Limb (tissue), 2 donors: ENCODE measurements around the gene HS3ST3B1.

Experiments
- DNase-seq, 2 donors: peaks; one replicate each; pipeline ENCODE4 v3.0.0-alpha.2; 2016; ENCODE audit errors: extremely low spot score in 2 of 2

Gene HS3ST3B1

DNA sequence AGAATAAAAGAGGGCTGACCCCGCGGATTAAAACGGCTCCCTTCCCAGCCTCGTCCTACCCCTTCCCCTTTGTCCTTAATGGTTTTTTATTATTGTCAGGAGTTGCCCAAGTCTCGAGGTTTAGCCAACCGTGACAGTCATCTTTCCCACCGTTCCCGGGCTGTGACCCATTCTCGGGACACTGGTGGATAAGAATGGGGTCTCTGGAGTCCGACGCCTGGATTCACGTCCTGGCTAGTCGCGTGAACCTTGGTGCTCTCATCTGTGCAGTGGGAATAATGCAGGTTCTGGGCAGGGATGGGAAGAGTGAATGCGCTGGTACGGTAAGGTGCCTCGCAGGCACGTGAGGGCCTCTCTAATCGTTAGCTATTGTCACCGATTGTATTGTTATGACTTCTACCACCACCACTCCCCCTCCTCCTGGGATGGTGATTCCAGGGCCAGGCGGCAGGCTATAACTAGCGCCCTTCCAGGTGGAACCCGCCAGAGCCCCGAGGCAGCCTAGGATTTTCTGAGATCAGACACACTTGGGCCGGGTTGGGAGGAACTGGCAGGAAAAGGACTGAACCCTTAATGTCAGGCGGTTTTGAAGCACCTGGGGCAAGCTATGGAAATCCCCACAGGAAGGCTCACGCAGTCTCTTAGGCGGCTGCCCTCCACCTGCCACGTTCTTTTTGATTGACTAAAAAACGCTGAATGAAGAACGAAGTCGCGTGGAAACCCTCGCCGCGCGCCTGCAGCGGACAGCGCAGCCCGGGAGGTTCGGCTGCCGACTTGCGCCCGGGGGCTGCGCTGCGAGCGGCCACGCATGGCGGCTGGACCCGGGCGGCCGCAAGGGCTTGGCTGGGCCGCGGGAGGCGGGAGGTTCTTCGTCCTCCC lies 2.7 kb downstream of the HS3ST3B1 start:
- peak; percentile 0 to 56 for DNase-seq

GRCh38 chr17:14304222-14304772 lies 3.4 kb downstream of the HS3ST3B1 start:
- DNase-seq, result no peak

DNA sequence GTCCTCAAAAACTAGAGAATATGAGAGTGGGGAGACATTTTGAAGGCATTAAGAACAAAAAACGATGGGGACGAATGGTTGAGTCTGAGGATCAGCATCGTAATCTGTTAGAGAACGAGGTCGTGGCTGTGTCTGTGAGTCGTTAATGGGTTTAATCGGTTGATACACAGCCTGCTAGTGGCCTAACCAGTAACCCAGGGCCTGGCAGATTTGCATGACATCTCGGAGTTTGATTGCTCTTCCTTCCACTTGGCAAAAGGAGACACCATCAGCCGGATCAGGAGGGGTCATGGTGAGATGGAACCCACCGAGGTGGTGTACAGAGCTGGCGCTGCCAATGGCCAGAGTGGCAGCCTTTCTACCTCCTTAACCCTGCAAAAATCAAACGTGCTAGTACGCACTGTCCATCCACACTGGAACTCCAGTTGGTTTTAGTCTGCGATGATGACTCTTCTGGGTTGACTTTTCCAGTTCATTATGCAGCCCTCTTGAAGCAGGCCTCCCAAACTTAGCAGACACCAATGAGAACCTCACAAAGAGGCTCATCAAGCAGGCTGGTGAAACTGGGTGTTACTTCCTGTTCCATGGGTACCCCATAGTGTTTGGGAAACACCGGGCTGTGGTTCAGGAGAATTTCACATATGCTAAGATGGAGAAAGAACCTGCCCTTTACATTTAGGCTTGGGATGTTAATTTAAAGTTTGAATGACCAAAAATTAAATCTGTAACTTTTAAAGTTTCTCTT lies 4.1 kb downstream of the HS3ST3B1 start:
- no peak for DNase-seq

- DNase-seq, result no peak
Measured at GRCh38 chr17:14305785-14306496, 5.1 kb downstream of the HS3ST3B1 start.

DNA sequence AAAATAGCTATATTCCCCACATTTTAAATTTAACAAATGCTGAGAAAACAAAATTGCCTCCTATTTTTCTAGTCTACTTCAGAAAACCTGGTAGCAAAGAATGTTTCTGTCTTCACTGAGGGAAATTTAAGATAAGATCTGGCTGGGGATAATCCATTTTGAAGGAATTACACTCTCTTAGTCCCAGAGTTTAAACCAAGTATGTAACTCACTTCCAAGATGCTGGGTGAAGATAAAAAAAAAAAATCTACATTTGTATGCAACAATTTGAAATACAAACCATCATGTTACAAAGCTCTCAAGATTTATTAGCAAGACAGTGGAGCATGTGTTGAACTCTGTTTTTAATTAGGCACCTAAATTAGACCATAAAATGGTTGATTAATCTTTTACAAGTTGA lies 5.7 kb downstream of the HS3ST3B1 start:
- DNase-seq, result no peak

GRCh38 chr17:14307560-14308024 lies 6.7 kb downstream of the HS3ST3B1 start:
- DNase-seq, result no peak

DNA sequence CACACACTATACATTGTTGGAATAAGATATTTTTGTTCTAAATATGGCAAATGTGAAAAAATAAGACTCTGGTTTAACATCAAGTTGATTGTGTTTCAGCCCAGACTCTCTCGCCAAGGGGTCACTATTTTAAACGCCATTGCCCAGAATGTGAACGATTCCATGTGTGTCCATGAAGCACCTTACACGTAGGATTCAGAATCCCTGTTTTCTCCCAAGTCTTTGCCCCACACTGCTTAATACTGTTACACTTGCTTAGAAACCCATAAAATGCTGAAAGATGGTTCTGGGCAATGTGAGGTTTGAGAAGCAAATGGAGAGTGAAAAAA lies 7.7 kb downstream of the HS3ST3B1 start:
- DNase-seq, result no peak

DNA sequence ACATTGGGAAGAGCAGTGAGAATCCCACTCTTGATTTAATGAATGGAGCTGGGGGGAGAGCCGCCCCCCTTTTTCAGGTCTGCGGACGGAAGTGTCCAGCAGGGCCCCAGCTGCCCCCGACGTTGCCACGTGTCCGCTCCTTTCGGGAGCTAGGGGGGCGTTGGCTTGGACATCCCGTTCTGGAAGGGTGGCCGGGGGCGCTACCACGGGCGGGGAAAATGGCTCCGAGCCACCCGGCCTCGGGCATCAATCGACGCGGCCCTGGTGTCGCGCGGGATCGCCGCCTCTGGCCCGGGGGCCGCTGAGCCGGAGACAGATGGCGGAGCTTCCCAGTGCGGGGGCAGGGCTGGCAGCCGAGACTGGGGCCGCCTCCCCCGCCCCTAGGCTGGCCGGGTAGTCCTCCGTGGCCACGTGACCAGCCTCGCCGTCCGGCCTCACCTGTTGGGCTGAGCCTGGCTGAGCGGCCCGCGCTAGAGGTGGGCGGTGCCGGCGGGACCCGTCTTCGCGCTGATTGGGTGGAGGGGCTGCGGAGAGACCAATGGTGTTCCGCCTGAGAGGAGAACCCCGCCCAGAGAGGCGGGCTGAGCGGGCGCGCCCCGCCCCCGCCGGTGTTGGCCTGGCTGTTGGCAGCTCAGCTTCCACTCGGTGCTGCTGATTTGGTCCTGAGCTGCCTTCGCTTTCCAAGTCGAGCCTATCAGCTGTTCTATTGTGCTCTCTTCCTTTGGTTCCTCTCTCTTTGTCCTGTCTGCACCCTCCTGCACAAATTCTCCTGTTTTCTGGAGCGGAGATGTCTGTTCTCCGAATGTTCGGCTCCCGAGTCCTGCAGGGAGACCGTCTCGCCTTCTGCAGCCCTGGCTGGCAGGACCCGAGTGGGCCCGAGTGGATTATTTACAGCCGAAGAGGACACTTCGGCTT lies 8.3 kb downstream of the HS3ST3B1 start:
- peak; percentile 93 to 97 for DNase-seq

- peak in 1 of 2 donors; percentile 41 for DNase-seq
Measured at GRCh38 chr17:14310101-14310500, 9.2 kb downstream of the HS3ST3B1 start.

DNA sequence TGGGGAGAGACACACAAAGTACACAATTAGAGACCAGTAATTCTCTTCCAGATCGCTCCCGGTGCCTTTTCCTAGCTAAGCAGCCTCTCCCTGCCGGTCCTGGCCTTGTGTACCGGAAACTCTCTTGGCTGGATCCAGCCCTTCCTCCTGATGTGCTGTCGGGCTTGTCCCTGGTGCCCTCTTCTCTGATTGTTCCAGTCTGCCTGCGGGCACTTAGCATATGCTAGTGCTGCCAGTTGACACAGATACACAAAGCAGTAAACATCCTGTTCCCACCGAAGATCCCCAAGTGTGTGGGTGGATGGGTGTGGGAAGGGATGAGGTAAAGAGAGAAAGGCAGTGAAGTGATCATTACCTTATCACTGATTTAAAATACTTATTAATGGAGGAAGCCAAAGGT lies 9.7 kb downstream of the HS3ST3B1 start:
- no peak for DNase-seq

GRCh38 chr17:14311186-14311705 lies 10.4 kb downstream of the HS3ST3B1 start:
- DNase-seq, result no peak

DNA sequence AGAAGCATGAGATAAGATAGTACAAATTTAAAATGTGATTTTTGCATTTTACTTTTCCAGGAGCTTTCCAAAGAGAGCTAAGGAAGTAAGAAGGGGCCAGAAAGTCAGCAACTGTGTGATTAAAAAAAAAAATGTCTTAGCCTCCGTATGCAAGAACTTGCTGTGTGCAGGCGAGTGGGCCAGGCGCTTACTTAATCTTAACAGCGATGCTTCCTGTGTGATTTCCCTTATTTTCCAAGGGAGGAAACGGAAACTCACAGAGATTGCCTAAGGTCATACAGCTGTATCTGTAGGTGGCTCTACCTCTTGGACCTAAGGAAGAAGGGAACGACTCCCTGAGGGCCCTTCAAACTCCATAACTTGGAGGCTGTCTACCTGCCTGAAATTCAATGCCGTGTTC lies 11.1 kb downstream of the HS3ST3B1 start:
- no peak for DNase-seq

GRCh38 chr17:14312522-14312921 lies 11.6 kb downstream of the HS3ST3B1 start:
- DNase-seq, result no peak

- no peak for DNase-seq
Measured at GRCh38 chr17:14316126-14316832, 15.4 kb downstream of the HS3ST3B1 start.

- no peak for DNase-seq
Measured at GRCh38 chr17:14317383-14317782, 16.5 kb downstream of the HS3ST3B1 start.

GRCh38 chr17:14318109-14318917 lies 17.4 kb downstream of the HS3ST3B1 start:
- no peak for DNase-seq

GRCh38 chr17:14318918-14319205 lies 18.0 kb downstream of the HS3ST3B1 start:
- DNase-seq, result no peak

DNA sequence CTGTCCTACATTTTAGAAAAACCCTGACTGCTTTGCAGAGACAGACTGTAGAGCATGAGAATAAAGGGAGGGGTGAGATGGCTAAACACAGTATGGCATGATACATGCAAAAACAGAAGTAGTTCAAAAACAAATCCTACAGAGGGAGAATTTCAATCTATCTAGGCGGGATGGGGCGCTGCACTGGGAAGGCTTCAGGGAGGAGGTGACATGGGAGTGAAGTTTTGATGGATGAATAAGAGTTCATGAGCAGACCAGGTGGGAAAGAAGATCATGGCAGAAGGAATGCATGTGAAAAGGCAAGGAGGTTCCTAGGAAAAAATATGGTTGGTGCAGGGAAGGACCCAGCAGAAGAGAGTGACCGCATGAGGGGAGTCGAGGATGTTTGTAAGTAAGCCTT lies 19.2 kb downstream of the HS3ST3B1 start:
- DNase-seq, result no peak
